HUES48 (cell line): ENCODE data around the gene LINGO3.

Experiments used
- H3K27ac ChIP-seq: one replicate; pipeline ENCODE4 v1.7.0; 2013; ENCODE audit warnings: low read depth, low read length, inconsistent platforms
- H3K27me3 ChIP-seq: 2 replicates; pipeline ENCODE4 v1.6.1; 2013; ENCODE audit warnings: mild to moderate bottlenecking, low read length; ENCODE audit not compliant: control insufficient read depth, insufficient read depth
- H3K36me3 ChIP-seq: 2 replicates; pipeline ENCODE4 v1.6.1; 2013; ENCODE audit warnings: low read length; ENCODE audit not compliant: control insufficient read depth, insufficient read depth
- H3K4me1 ChIP-seq: 2 replicates; pipeline ENCODE4 v1.6.1; 2013; ENCODE audit warnings: mild to moderate bottlenecking, low read length; ENCODE audit not compliant: control insufficient read depth, insufficient read depth
- H3K4me3 ChIP-seq: 2 replicates; pipeline ENCODE4 v1.5.1; 2013; ENCODE audit warnings: mild to moderate bottlenecking, low read depth, low read length
- H3K9ac ChIP-seq: 2 replicates; pipeline ENCODE4 v1.6.1; 2013; ENCODE audit warnings: mild to moderate bottlenecking, low read depth, low read length, moderate library complexity
- H3K9me3 ChIP-seq: 2 replicates; pipeline ENCODE4 v1.6.1; 2013; ENCODE audit warnings: low read length; ENCODE audit not compliant: control insufficient read depth, insufficient read depth

LINGO3 gene

GRCh38 chr19:2302319-2303210, 5.4 kb downstream of the LINGO3 start:
- Histone ChIP-seq H3K36me3 (no peaks in the 10 kb centered on the region), H3K9ac (no peak overlapping the region), H3K27ac (no peak overlapping the region), H3K9me3 (no peaks in the 10 kb centered on the region), H3K27me3 (peaks cover 16% of the 10 kb centered on the region), H3K4me1 (no peaks in the 10 kb centered on the region), H3K4me3 (no peak overlapping the region)

DNA sequence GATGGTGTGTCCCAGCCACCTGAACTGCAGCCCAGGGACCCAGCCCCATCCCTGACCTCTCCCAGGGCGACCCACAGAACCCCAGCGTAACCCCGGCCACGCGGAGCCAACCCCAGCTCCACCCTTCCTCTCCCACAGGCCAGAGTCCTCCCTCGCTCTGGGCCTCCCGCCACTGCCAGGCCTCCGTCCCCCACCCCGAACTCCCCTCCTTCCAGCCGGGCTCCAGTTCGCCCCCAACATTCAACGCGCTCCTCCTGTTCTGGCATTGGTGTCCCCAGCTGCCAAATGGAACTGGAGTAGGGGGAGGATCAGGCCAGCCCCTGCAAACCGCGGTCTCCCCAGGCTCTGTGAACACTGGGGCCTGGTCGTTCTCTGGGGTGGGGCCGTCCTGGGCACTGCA, 7.4 kb downstream of the LINGO3 start:
- Histone ChIP-seq H3K4me1 (no peaks in the 10 kb centered on the region), H3K27ac (no peak overlapping the region), H3K4me3 (no peak overlapping the region), H3K9ac (no peak overlapping the region), H3K9me3 (no peaks in the 10 kb centered on the region), H3K27me3 (peaks cover 5% of the 10 kb centered on the region), H3K36me3 (no peaks in the 10 kb centered on the region)

GRCh38 chr19:2296141-2296540, 11.8 kb downstream of the LINGO3 start:
- H3K9ac ChIP-seq, result no peak overlapping the region
- no peak overlapping the region for H3K27ac ChIP-seq
- no peaks in the 10 kb centered on the region for H3K36me3 ChIP-seq
- no peak overlapping the region for H3K4me3 ChIP-seq
- 0 out of 2 replicates have a peak, but pooled peaks cover 2% of the 10 kb centered on the region for H3K4me1 ChIP-seq
- no peaks in the 10 kb centered on the region for H3K9me3 ChIP-seq
- H3K27me3 ChIP-seq, result peaks cover 35% of the 10 kb centered on the region

DNA sequence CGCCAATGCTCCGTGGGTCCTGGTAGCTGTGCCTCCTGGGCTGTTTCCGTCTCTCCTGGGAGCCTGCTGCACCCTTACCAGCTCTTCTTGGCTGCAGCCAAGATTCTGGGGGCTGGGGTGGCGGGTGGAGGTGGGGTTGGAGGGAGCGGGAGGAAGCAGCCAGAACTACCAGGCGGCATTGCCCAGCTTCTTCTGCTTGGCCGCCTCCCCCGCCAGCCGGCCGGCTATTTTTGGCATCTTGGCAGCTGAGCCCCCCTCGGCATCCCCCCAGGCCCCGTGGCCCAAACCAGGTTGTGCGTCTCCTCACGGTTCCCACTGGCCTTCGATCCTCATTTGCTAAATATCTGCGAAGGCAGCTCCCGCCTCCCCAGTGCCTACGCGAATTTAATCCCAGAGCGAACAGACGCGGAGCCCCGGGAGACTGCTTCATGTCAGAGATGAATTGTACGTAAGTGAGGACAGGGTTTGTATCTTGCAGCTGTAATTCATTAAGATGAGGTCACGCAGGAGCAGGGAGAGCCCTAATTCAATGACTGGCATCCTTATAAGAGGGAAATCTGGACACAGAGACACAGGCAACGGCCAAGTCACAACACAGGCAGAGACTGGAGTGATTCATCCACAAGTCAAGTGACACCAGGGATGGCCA, 13.1 kb downstream of the LINGO3 start:
- Histone ChIP-seq H3K4me3 (no peak overlapping the region), H3K9me3 (no peaks in the 10 kb centered on the region), H3K9ac (no peak overlapping the region), H3K27ac (no peak overlapping the region), H3K36me3 (no peaks in the 10 kb centered on the region), H3K27me3 (peaks cover 48% of the 10 kb centered on the region), H3K4me1 (peaks cover 2% of the 10 kb centered on the region; the same call in 1 of the 2 replicates)

DNA sequence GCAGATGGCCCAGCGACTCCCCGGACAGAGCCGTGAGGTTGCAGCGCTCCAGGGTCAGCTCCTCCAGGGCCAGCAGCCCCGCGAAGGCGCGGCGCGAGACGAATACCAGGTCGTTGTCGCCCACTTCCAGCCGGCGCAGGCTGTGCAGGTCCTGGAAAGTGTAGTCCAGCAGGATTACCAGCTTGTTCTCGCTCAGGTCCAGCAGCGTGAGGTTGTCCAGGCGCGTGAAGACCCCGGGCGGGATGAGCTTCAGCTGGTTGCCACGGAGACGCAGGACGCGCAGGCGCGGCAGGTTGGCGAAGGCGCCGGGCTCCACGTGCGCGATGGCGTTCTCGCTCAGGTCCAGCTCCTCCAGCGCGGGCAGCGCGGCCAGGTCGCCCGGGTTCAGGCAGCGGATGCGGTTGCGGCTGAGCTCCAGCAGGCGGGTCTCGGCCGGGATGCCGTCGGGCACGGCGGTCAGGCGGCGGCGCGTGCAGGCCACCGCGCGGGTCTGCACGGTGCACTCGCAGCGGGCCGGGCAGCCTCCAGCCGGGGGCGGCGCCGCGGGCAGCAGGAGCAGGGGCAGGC, 16.7 kb downstream of the LINGO3 start:
- no peak overlapping the region for H3K9ac ChIP-seq
- no peak overlapping the region for H3K27ac ChIP-seq
- peaks cover 75% of the 10 kb centered on the region for H3K27me3 ChIP-seq
- peak overlapping the region; percentile 30 for H3K4me3 ChIP-seq
- peaks cover 2% of the 10 kb centered on the region; the same call in 1 of the 2 replicates for H3K4me1 ChIP-seq
- no peaks in the 10 kb centered on the region for H3K36me3 ChIP-seq
- no peaks in the 10 kb centered on the region for H3K9me3 ChIP-seq

DNA sequence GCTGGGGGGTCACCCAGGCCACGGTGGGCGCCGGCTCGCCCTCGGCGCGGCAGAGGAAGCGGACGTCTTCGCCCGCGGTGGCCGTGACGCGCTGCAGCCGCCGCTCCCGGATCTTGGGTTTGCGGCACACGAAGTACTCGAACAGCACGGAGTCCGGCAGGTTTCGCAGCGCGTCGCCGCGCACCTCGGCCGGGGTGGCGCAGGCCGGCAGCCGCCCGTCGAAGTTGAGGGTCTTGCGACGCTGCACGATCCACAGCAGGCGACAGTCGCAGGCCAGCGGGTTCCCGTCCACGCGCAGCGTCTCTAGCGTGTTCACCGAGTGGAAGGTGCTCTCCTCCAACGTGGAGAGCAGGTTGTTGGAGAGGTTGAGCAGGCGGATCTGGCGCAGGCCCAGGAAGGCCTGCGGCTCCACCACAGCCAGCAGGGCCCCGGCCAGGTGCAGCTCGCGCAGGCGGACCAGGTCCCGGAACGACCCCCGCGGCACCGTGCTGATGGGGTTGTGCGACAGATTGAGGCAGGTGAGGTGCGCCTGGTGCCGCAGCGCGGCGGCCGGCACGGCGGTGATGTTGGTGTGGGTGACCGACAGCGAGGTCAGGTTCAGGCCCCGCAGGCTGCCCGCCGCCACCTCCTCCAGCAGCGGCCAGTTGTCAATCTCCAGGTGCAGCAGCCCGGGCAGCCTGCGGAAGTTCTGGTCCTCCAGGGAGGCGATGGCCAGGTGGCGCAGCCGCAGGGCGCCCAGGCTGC, 17.3 kb downstream of the LINGO3 start:
- Histone ChIP-seq H3K4me3 (peak overlapping the region; percentile 30), H3K27ac (no peak overlapping the region), H3K9ac (no peak overlapping the region), H3K27me3 (peaks cover 76% of the 10 kb centered on the region), H3K36me3 (no peaks in the 10 kb centered on the region), H3K4me1 (peaks cover 2% of the 10 kb centered on the region; the same call in 1 of the 2 replicates), H3K9me3 (no peaks in the 10 kb centered on the region)

GRCh38 chr19:2289714-2290435, 18.1 kb downstream of the LINGO3 start:
- Histone ChIP-seq H3K27ac (no peak overlapping the region), H3K36me3 (no peaks in the 10 kb centered on the region), H3K9ac (no peak overlapping the region)

DNA sequence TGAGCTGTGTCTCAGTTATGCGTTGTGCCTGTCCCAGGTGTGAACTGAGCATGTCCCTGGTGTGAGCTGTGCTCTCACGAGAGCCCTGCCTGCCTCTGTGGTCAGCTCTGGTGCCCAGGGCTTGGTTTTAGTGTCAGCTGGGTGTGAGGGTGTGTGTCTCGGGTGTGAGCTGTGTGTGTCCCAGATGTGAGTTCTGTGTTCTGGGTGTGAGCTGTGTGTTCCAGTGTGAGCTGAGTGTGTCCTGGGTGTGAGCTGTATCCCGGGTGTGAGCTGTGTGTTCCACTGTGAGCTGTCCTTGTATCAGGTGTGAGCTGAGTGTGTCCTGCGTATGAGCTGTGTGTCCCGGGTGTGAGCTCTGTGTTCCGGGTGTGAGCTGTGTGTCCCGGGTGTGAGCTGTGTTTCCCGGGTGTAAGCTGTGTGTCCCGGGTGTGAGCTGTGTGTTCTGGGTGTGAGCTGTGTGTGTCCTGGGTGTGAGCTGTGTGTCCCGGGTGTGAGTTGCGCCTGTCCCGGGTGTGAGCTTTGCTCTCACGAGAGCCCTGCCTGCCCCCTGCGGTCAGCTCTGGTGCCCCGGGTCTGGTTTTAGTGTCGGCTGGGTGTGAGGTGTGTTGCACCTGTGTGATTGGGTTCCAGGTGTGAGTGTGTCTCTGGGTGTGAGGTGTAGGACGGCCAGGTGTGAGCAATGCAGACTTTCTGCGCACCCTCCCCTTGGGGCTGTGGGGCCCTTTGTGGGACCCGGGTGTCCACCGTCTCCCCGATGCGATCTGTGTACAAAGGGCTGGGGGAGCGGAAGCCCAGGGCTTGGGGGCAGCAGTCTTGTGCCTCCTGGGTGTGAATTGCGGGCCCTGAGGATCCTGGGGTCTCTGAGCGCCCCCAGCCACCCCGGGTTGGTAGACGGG, 18.9 kb downstream of the LINGO3 start:
- peaks cover 71% of the 10 kb centered on the region for H3K27me3 ChIP-seq
- no peak overlapping the region for H3K4me3 ChIP-seq
- no peak overlapping the region for H3K9ac ChIP-seq
- H3K27ac ChIP-seq, result no peak overlapping the region
- no peaks in the 10 kb centered on the region; the same call in 1 of the 2 replicates for H3K4me1 ChIP-seq
- no peaks in the 10 kb centered on the region for H3K36me3 ChIP-seq
- H3K9me3 ChIP-seq, result no peaks in the 10 kb centered on the region

More at GRCh38 chr19:2289714-2290435, 18.1 kb downstream of the LINGO3 start:
- Histone ChIP-seq H3K4me1 (no peaks in the 10 kb centered on the region; the same call in 1 of the 2 replicates), H3K4me3 (peak overlapping the region; percentile 30; the same call in 1 of the 2 replicates), H3K9me3 (no peaks in the 10 kb centered on the region), H3K27me3 (peaks cover 76% of the 10 kb centered on the region)

- Histone ChIP-seq H3K27me3 (peaks cover 65% of the 10 kb centered on the region), H3K4me3 (no peak overlapping the region), H3K9ac (no peak overlapping the region)
Observed at GRCh38 chr19:2288338-2288817, 19.6 kb downstream of the LINGO3 start.

More at GRCh38 chr19:2288338-2288817, 19.6 kb downstream of the LINGO3 start:
- Histone ChIP-seq H3K4me1 (no peaks in the 10 kb centered on the region; the same call in 1 of the 2 replicates), H3K27ac (no peak overlapping the region), H3K9me3 (no peaks in the 10 kb centered on the region), H3K36me3 (no peaks in the 10 kb centered on the region)
